D721Med (cell line): ENCODE measurements around the gene FAM124B.
"Not testable (repeated sequence)": the region's sequence is repeated elsewhere in the genome, so short reads cannot be mapped to it uniquely, and the experiment has no call there.

Source experiments
- DNase-seq: peaks from one replicate; pipeline ENCODE4 v3.0.0; 2011; ENCODE audit warnings: low spot score; ENCODE audit not compliant: insufficient read length
- FAIRE-seq: peaks from 2 replicates; lab custom pipeline; 2011; peaks lifted over from hg19 to GRCh38; lab: Jason Lieb, UNC
- CTCF ChIP-seq: IDR thresholded peaks from 2 replicates; pipeline ENCODE4 v1.5.1; 2012; ENCODE audit warnings: mild to moderate bottlenecking, control low read depth; ENCODE audit not compliant: insufficient read depth; ENCODE audit errors: missing control alignments

The FAM124B gene

GRCh38 chr2:224405412-224405811 is 3.5 kb upstream of the FAM124B start:
- FAIRE-seq: no peak
- no peak for DNase-seq
- no peak for TF ChIP-seq CTCF

- TF ChIP-seq CTCF: no peak
- no peak for DNase-seq
- no peak for FAIRE-seq
These were observed 2.9 kb upstream of the FAM124B start for GRCh38 chr2:224404796-224405195.

- FAIRE-seq (no peak), DNase-seq (no peak)
- TF ChIP-seq CTCF: no peak
These were observed 1.8 kb upstream of the FAM124B start for GRCh38 chr2:224403657-224404056.

GRCh38 chr2:224400886-224401632 is 848 bp downstream of the FAM124B start:
- FAIRE-seq (no peak), DNase-seq (no peak)
- no peak for TF ChIP-seq CTCF

- DNase-seq (no peak), FAIRE-seq (no peak)
- TF ChIP-seq CTCF: no peak
These were observed 1.6 kb downstream of the FAM124B start for GRCh38 chr2:224400174-224400810.

- FAIRE-seq (no peak), DNase-seq (no peak)
- TF ChIP-seq CTCF: no peak
These were observed 3.6 kb downstream of the FAM124B start for GRCh38 chr2:224398289-224398688.

- not testable (repeated sequence) for FAIRE-seq, DNase-seq
These were observed 4.8 kb downstream of the FAM124B start for GRCh38 chr2:224397100-224397499.
